WTC11 (cell line): ENCODE data around the gene RPL36.

ENCODE experiments used
- FOXK1 ChIP-seq: sonication (generic); formaldehyde crosslinking; IDR thresholded peaks from 2 replicates; pipeline ENCODE4 v1.8.0; 2022; ENCODE audit warnings: mild to moderate bottlenecking, moderate library complexity, missing genetic modification reagents
- GABPB1 ChIP-seq: sonication (generic); formaldehyde crosslinking; IDR thresholded peaks from 2 replicates; pipeline ENCODE4 v1.8.1; 2023; ENCODE audit warnings: mild to moderate bottlenecking, missing genetic modification reagents
- ZNF532 ChIP-seq: fragments of 250-450 bp; sonication (Bioruptor Pico); IDR thresholded peaks from 2 replicates; pipeline ENCODE4 v1.9.0; 2021; ENCODE audit warnings: mild to moderate bottlenecking, borderline replicate concordance

- TF ChIP-seq FOXK1 (CRISPR knock-in tag) = no peak
- TF ChIP-seq GABPB1 = no peak
- no peak for TF ChIP-seq ZNF532
These were observed 47.0 kb upstream of the RPL36 start for GRCh38 chr19:5643060-5643459.
